Fibroblast of the aortic adventitia (primary cell): ENCODE results near the gene EIF3A. TPM values are rescaled to one million over a fixed set of nuclear protein-coding genes. Genes with fewer than 3 reads are reported as not detected.

Experiments
- DNase-seq: peaks from one replicate; pipeline ENCODE4 v3.0.0-alpha.2; 2010; ENCODE audit warnings: low read depth
- H3K4me3 ChIP-seq: 2 replicates; pipeline ENCODE4 v1.5.1; 2011; ENCODE audit warnings: low read depth, mild to moderate bottlenecking, control low read depth, low read length, moderate library complexity
- total RNA-seq: library from RNA; depleted of rRNA; stranded (reverse); fragments of >200 nt; gene quantifications from 2 replicates; pipeline ENCODE4 v1.2.3, GENCODE V29; 2012; ENCODE audit warnings: low replicate concordance
- TF ChIP-seq, protein P1 (sequence below): IDR thresholded peaks from 2 replicates; pipeline ENCODE4 v1.5.1; 2011; ENCODE audit warnings: mild to moderate bottlenecking, low read length, control low read depth, inconsistent platforms; ENCODE audit not compliant: insufficient read depth

EIF3A gene
- total RNA-seq, 1 donor: 144 TPM

DNA sequence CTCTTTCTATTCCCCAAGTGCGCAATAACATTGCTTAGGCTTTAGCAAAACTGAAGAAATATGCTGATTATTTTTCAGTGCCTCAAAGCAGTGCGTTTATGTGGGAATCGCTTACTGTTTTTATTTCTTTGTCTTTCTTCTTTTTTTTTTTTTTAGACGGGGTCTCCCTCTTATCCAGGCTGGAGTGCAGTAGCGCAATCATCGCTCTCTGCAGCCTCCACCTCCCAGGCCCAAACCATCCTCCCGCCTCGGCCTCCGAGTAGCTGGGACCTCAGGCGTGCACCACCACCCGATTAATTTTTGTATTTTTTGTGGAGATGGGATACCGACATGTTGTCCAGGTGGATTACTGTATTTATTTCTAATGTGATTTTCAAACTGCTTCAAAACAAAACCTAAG is 24.5 kb upstream of the EIF3A start:
- no peak for DNase-seq
- H3K4me3 ChIP-seq: peak overlapping the region; percentile 89
- TF ChIP-seq, protein P1, sequence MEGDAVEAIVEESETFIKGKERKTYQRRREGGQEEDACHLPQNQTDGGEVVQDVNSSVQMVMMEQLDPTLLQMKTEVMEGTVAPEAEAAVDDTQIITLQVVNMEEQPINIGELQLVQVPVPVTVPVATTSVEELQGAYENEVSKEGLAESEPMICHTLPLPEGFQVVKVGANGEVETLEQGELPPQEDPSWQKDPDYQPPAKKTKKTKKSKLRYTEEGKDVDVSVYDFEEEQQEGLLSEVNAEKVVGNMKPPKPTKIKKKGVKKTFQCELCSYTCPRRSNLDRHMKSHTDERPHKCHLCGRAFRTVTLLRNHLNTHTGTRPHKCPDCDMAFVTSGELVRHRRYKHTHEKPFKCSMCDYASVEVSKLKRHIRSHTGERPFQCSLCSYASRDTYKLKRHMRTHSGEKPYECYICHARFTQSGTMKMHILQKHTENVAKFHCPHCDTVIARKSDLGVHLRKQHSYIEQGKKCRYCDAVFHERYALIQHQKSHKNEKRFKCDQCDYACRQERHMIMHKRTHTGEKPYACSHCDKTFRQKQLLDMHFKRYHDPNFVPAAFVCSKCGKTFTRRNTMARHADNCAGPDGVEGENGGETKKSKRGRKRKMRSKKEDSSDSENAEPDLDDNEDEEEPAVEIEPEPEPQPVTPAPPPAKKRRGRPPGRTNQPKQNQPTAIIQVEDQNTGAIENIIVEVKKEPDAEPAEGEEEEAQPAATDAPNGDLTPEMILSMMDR: no peak

DNA sequence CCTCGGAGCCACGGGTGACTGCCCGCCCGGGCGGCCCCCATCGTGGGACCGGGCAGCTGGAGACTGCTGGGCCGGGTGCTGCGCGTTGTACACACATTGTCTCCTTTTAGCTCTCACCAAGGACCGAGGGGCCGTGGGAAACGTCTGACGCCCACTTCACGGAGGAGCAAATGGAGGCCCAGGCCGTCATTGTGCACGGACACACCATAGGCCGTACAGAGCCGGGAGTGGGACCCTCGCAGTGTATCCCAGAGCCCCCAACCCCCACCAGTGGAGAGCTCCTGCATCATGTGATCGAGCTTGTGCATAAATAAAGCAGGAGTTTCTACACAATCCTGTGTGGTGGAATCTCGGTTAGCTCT is 24.0 kb upstream of the EIF3A start:
- TF ChIP-seq, protein P1: no peak
- peak overlapping the region; percentile 89 for H3K4me3 ChIP-seq
- peak; percentile 15 for DNase-seq

DNA sequence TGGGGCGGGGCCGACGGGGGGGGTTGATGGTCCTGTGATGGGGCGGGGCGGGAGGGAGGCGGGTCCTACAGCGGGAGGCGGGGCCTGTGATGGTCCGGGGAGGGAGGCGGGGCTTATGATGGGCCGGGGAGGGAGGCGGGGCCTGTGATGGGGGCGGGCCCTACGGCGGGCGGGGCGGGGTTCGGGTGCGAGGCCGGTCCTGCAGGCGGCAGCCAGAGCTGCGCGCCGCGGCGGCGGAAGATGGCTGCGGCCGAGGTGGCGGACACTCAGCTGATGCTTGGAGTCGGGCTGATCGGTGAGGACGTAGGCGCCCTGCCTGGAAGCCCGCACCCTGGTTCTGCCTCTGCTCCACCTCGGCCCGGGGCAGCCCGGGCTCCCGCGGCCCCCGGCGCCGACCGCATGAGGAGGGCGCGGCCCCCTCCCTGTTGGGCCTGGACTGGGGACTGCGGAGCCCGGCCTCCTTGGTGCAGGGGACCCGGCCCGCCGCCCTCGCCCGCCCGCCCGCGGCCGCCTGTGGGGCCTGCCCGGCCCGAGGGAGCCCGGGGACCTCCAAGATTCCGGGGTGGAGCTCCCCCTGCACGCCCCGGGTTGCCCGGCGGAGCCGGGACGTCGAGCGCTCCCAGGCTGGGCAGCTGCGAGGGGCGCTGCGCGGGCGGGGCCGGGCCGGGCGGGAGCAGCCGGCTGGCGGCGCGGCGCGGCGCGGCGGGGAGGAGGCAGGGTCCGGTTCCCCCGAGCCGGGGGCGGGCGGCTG is 23.5 kb upstream of the EIF3A start, which contains the start of gene DENND10:
DENND10 (plus strand) TSS at position 211 of the 751 bp plus-strand sequence; CDS start at position 241, 30 bp downstream.
- peak within 1 kb of the TSS; percentile 89 for H3K4me3 ChIP-seq
- TF ChIP-seq, protein P1: no peak
- peak; percentile 76 for DNase-seq

DNA sequence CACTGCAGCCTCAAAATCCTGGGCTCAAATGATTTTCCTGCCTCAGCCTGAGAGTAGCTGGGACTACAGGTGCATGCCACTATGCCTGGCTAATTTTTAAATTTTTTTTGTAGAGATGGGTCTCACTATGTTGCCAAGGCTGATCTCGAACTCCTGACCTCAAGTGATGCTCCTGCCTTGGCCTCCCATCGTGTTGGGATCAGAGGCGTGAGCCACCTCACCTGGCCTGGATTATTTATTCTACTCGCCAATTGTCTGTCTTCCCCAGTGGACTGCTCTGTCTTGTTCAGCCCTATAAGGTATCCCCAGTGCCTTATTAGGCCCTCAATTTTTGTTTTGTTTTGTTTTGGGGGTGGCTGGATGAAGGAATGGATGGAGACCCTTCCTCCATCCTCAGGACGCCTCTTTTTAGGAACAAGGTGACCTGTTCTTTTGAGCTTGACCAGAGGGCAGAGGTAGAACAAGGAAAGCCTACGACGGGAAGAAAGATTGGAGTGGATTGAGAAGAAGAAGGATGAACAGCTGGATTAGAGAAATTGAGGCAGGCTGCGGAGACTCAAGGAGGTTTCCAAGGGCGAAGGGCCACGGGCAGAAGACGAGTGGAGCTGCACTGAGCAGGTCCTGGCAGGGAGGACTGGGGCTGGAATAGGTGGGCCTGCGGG is 22.8 kb upstream of the EIF3A start:
- peak overlapping the region; percentile 25 for H3K4me3 ChIP-seq
- DNase-seq: no peak
- TF ChIP-seq, protein P1: no peak

DNA sequence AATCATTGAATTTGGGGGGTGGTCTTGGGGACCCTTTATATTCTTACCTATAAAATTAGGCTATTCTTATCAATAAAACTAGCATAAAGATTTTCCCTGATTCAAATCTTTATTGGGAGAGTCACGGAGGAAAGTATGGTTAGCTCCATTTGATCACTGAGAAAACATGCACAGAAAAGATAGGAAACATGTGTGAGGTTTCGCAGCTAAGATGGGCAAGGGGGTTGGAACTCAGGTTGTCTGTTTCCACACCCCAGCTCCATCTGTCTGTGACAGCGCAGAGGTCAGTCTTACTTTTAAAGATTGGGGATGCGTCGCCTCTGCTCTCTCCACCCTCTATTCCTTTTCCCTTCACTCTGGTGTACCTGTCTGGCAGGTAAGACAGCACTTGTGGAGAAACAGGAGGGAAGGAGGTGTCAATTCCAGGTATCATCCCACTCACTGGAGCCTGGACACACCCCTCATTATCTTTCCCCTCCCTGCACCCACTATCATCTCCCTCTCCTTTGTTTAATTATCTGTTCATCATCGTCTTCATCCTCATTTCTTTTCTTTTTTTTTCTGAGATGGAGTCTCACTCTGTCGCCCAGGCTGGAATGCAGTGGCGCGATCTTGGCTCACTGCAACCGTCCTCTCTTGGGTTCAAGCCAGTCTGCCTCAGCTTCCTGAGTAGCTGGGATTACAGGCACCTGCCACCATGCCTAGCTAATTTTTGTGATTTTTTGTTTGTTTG is 20.9 kb upstream of the EIF3A start:
- DNase-seq: no peak
- H3K4me3 ChIP-seq: no peak overlapping the region
- TF ChIP-seq, protein P1: no peak

DNA sequence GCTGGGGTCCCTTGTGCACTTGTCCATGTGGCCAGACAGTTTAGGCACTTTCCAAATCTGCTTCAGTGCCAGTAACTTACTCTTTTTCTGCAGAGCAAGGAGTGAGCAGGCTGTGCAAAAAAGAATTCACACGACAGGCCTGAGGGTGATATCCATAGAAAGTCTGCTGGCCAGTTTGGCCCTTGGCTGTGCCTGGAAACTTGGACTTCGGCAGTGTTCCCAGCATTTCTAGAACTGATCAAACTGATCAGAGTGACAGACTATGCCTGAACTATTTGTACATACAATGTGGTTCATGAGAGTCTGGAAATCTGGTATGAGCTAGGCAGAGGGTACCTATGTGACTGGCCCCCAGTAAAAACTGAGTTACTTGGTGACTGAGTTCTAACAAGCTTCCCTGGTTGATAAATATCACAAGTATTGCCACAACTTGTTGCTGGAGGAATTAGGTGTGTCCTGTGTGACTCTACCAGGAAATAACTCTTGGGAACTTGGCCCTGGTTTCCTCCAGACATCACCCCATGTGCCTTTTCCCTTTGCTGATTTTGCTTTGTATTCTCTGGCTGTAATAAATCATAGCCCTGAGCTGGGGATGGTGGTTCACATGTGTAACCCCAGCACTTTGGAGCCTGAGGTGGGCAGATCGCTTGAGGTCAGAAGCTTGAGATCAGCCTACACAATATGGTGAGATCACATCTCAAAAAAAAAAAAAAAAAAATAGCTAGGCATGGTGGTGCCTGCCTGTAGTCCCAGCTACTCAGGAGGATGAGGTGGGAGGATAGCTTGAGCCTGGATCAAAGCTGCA is 20.0 kb upstream of the EIF3A start:
- peak; percentile 43 for DNase-seq
- TF ChIP-seq, protein P1: no peak
- no peak overlapping the region for H3K4me3 ChIP-seq
